Right lobe of liver (tissue), 4 donors: ENCODE data around the gene CYCS.

Experiments used
- POLR2A ChIP-seq: fragments of 450-650 bp; IDR thresholded peaks from one replicate; pipeline ENCODE4 v1.6.1; 2017; ENCODE audit warnings: antibody characterized with exemption, mild to moderate bottlenecking
- TF ChIP-seq, protein P1 (sequence below), 4 donors: fragments of 200-600 bp in 3 of 4; fragments of 450-650 bp in 1 of 4; IDR thresholded peaks; one replicate each; pipeline versions ENCODE4 v1.5.1 to v1.8.0; 2016 to 2022; ENCODE audit warnings: antibody characterized with exemption in 4 of 4, mild to moderate bottlenecking in 2 of 4
- donor health status: DM: no; HTN: no; CAD: no.
- donor health status: DM: no; HTN: no; CAD: no.
- donor health status: DM: no; HTN: yes; CAD: no.

DNA sequence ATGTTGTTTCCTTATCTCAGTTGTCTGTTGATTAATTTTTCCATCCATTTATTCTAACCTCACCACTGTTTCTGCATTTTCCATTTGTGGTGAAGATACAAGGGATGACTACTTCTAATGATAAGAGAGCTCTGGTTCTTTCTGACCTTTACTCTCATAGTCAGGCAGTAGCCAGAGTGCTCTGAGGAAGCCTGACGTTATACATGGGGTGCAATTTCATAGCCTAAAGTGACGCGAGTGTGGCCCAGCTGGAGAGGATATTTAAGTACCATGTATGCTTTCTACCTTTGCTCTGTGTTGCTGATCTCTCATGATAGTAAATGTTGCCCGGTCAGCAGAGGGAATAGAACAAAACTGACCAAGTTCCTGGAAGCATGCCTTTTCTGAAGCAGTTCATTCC lies 33.9 kb upstream of the CYCS start:
- TF ChIP-seq, protein P1, sequence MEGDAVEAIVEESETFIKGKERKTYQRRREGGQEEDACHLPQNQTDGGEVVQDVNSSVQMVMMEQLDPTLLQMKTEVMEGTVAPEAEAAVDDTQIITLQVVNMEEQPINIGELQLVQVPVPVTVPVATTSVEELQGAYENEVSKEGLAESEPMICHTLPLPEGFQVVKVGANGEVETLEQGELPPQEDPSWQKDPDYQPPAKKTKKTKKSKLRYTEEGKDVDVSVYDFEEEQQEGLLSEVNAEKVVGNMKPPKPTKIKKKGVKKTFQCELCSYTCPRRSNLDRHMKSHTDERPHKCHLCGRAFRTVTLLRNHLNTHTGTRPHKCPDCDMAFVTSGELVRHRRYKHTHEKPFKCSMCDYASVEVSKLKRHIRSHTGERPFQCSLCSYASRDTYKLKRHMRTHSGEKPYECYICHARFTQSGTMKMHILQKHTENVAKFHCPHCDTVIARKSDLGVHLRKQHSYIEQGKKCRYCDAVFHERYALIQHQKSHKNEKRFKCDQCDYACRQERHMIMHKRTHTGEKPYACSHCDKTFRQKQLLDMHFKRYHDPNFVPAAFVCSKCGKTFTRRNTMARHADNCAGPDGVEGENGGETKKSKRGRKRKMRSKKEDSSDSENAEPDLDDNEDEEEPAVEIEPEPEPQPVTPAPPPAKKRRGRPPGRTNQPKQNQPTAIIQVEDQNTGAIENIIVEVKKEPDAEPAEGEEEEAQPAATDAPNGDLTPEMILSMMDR (IDR thresholded peaks at IDR 0.05), result no peak
- TF ChIP-seq POLR2A, result no peak
